HepG2 (cell line): ENCODE data around the gene HRH3. TPM values are rescaled to one million over a fixed set of nuclear protein-coding genes. Genes with fewer than 3 reads are reported as not detected.

ENCODE experiments used
- ATAC-seq: fragments of 200-7000 bp; cut with Tn5 transposase; 3 replicates; pipeline ENCODE4 v1.9.1; 2020; ENCODE audit warnings: mild to moderate bottlenecking, moderate library complexity
- BruUV-seq: library from RNA; stranded (reverse); fragments of 400-500 nt; replicated peaks from 2 replicates; lab custom pipeline; 2021; lab: Mats Ljungman, UMichigan
- CTCF ChIA-PET: fragments of 300-600 bp; formaldehyde crosslinking; extraction: SDS; loops from one replicate; lab custom pipeline; 2021; ENCODE audit warnings: low total read pairs, inconsistent platforms, low intra/inter-chr PET ratio; lab: Yijun Ruan, JAX
- POLR2A ChIA-PET: fragments of 350-600 bp; sonication (Branson Sonifier 250); formaldehyde crosslinking; loops from one replicate; lab custom pipeline; 2020; ENCODE audit warnings: antibody characterized with exemption, inconsistent platforms; lab: Yijun Ruan, JAX
- DNase-seq: peaks from one replicate; pipeline ENCODE4 v3.0.0-alpha.2; 2015; ENCODE audit warnings: low spot score
- FAIRE-seq: peaks from 3 replicates; lab custom pipeline; 2011; peaks lifted over from hg19 to GRCh38; lab: Jason Lieb, UNC
- H2AFZ ChIP-seq: one replicate; pipeline ENCODE4 v1.6.1; 2011; ENCODE audit warnings: low read length, inconsistent platforms
- H3K27ac ChIP-seq: fragments of 300-600 bp; 3 replicates; pipeline ENCODE4 v1.8.0; 2011; ENCODE audit warnings: mixed run types, mild to moderate bottlenecking, mixed read lengths, low read length, inconsistent platforms; ENCODE audit not compliant: insufficient read depth; ENCODE audit errors: extremely low read length
- H3K27me3 ChIP-seq, 2 experiments: fragments of 200-600 bp in 1 of 2; 2 replicates in 1 of 2; 3 replicates in 1 of 2; pipeline versions ENCODE4 v1.6.0 to v1.8.0; 2011; ENCODE audit warnings: low read length in 2 of 2, mild to moderate bottlenecking in 2 of 2, moderate library complexity in 2 of 2, inconsistent platforms in 1 of 2; ENCODE audit not compliant: insufficient read depth in 2 of 2, control insufficient read depth in 1 of 2
- H3K36me3 ChIP-seq, 2 experiments: fragments of 200-600 bp in 1 of 2; replicated peaks in 1 of 2; 2 replicates in 1 of 2; 3 replicates in 1 of 2; pipeline versions ENCODE4 v1.5.1 to v1.8.0; 2011; ENCODE audit warnings: low read length in 2 of 2, inconsistent platforms in 1 of 2; ENCODE audit not compliant: insufficient read depth in 2 of 2, control insufficient read depth in 1 of 2
- H3K4me1 ChIP-seq: 2 replicates; pipeline ENCODE4 v1.5.1; 2012; ENCODE audit warnings: low read length, inconsistent platforms; ENCODE audit not compliant: insufficient read depth
- H3K4me2 ChIP-seq: 2 replicates; pipeline ENCODE4 v1.6.0; 2011; ENCODE audit warnings: low read depth, low read length, inconsistent platforms
- H3K4me3 ChIP-seq, 3 experiments: fragments of 200-600 bp in 1 of 3; sonication (generic), shearing (Covaris generic) in 1 of 3; replicated peaks in 1 of 3; 2 replicates each; pipeline ENCODE4 v1.5.1; 2011 to 2016; ENCODE audit warnings: low read length in 3 of 3, inconsistent platforms in 2 of 3, low read depth in 2 of 3, mild to moderate bottlenecking in 2 of 3, control low read depth in 1 of 3, mixed read lengths in 1 of 3; ENCODE audit not compliant: insufficient read depth in 1 of 3
- H3K79me2 ChIP-seq: one replicate; pipeline ENCODE4 v1.6.1; 2011; ENCODE audit warnings: low read length, inconsistent platforms; ENCODE audit not compliant: insufficient read depth
- H3K9ac ChIP-seq: 2 replicates; pipeline ENCODE4 v1.6.0; 2011; ENCODE audit warnings: mild to moderate bottlenecking, low read depth, low read length, inconsistent platforms; ENCODE audit not compliant: insufficient read depth
- H3K9me3 ChIP-seq: 2 replicates; pipeline ENCODE4 v1.5.1; 2012; ENCODE audit warnings: mild to moderate bottlenecking, low read length
- H4K20me1 ChIP-seq: 2 replicates; pipeline ENCODE4 v1.6.0; 2011; ENCODE audit warnings: inconsistent platforms, mild to moderate bottlenecking, low read length, moderate library complexity; ENCODE audit not compliant: insufficient read depth
- CERS6 ChIP-seq: sonication (generic); formaldehyde crosslinking; IDR thresholded peaks from 2 replicates; pipeline ENCODE4 v1.5.0; 2020; ENCODE audit warnings: missing genetic modification reagents
- KDM5B ChIP-seq: sonication (generic); formaldehyde crosslinking; IDR thresholded peaks from 2 replicates; pipeline ENCODE4 v1.4.0; 2020; ENCODE audit warnings: missing genetic modification reagents, mild to moderate bottlenecking, borderline replicate concordance
- KLF15 ChIP-seq: sonication (generic); formaldehyde crosslinking; IDR thresholded peaks from 2 replicates; pipeline ENCODE4 v1.8.1; 2023; ENCODE audit warnings: borderline replicate concordance, mild to moderate bottlenecking, inconsistent platforms, missing genetic modification reagents, mixed read lengths
- MXD1 ChIP-seq: sonication (generic); formaldehyde crosslinking; IDR thresholded peaks from 2 replicates; pipeline ENCODE4 v1.4.0; 2020; ENCODE audit warnings: mild to moderate bottlenecking, missing genetic modification reagents
- MZF1 ChIP-seq: sonication (generic); formaldehyde crosslinking; IDR thresholded peaks from 2 replicates; pipeline ENCODE4 v1.8.1; 2023; ENCODE audit warnings: mild to moderate bottlenecking, missing genetic modification reagents, borderline replicate concordance
- RFXANK ChIP-seq: IDR thresholded peaks from 2 replicates; pipeline ENCODE4 v1.6.1; 2016
- ZNF354B ChIP-seq: sonication (generic); formaldehyde crosslinking; IDR thresholded peaks from 2 replicates; pipeline ENCODE4 v1.8.0; 2022; ENCODE audit warnings: mild to moderate bottlenecking, missing genetic modification reagents
- ZNF496 ChIP-seq: sonication (generic); formaldehyde crosslinking; IDR thresholded peaks from 2 replicates; pipeline ENCODE4 v1.8.1; 2023; ENCODE audit warnings: mild to moderate bottlenecking, moderate library complexity, missing genetic modification reagents; ENCODE audit not compliant: insufficient replicate concordance
- ZNF784 ChIP-seq: sonication (generic); formaldehyde crosslinking; IDR thresholded peaks from 2 replicates; pipeline ENCODE4 v1.5.1; 2020; ENCODE audit warnings: missing genetic modification reagents, mild to moderate bottlenecking, borderline replicate concordance
- WGBS: methylation state at CpG from one replicate; pipeline ENCODE4 v1.1.6; 2017; ENCODE audit warnings: low lambda C conversion rate; 5-methylcytosine and 5-hydroxymethylcytosine counted together
- in situ Hi-C: cut with HindIII; loops from 2 replicates; pipeline ENCODE4 v1.10.0; 2017; ENCODE audit warnings: low pct_unique_long_range_greater_than_20kb; ENCODE audit not compliant: extremely low pct_ligation_motif_present
- intact Hi-C: fragments of 100-400 bp; cut with micrococcal nuclease; formaldehyde crosslinking; loops from one replicate; pipeline ENCODE4 v1.10.0; 2022; ENCODE audit not compliant: unreplicated experiment
- polyA plus RNA-seq, 8 experiments: library from polyadenylated mRNA; depleted of rRNA in 3 of 8; stranded (reverse) in 7 of 8; unstranded in 1 of 8; fragments of >200 nt; fragmentation: Illumina TruSeq in 4 of 8; extraction: Trizol in 4 of 8; gene quantifications; 2 replicates each; pipeline versions ENCODE4 v1.2.1 to v1.2.3, GENCODE V29; 2011 to 2016; ENCODE audit warnings: low read depth in 4 of 8, missing spikeins in 1 of 8, mixed read lengths in 1 of 8; ENCODE audit not compliant: insufficient read depth in 1 of 8
- total RNA-seq, 5 experiments: library from RNA; depleted of rRNA; stranded (reverse); fragments of >200 nt; fragmentation: Illumina TruSeq; extraction: Trizol; gene quantifications; 2 replicates each; pipeline ENCODE4 v1.2.3, GENCODE V29; 2016; ENCODE audit warnings: low read depth in 1 of 5
- TF ChIP-seq, protein P1 (sequence below): sonication (generic); formaldehyde crosslinking; IDR thresholded peaks from 2 replicates; pipeline ENCODE4 v1.5.0; 2020; ENCODE audit warnings: missing genetic modification reagents
- TF ChIP-seq, protein P2 (sequence below): sonication (generic); formaldehyde crosslinking; IDR thresholded peaks from 2 replicates; pipeline ENCODE4 v1.4.0; 2020; ENCODE audit warnings: missing genetic modification reagents
- TF ChIP-seq, protein P3 (sequence below): sonication (generic); formaldehyde crosslinking; IDR thresholded peaks from 2 replicates; pipeline ENCODE4 v1.5.0; 2020; ENCODE audit warnings: missing genetic modification reagents
- TF ChIP-seq, protein P4 (sequence below): sonication (generic); formaldehyde crosslinking; IDR thresholded peaks from 2 replicates; pipeline ENCODE4 v1.9.0; 2021; ENCODE audit warnings: missing genetic modification reagents, borderline replicate concordance

Gene HRH3
- total and polyA plus RNA-seq, 2 of the 13 experiments (the other 11 are each of a cell fraction or from before 2014, with no cell fraction given) = 0.18 TPM; not detected in 1

GRCh38 chr20:62192635-62193034 lies 27.4 kb downstream of the HRH3 start:
- Histone ChIP-seq H3K27me3 (no peaks in the 10 kb centered on the region), H3K9me3 (no peaks in the 10 kb centered on the region), H3K4me1 (peaks cover 1% of the 10 kb centered on the region), H3K36me3 (peaks cover 24 to 46% of the 10 kb centered on the region in 2 experiments), H3K4me3 (no peak overlapping the region), H2AFZ (no peak overlapping the region), H3K4me2 (no peak overlapping the region), H3K79me2 (peaks cover 27% of the 10 kb centered on the region), H4K20me1 (no peaks in the 10 kb centered on the region), H3K27ac (no peak overlapping the region), H3K9ac (no peak overlapping the region)
- CTCF ChIA-PET = no interaction called here
- DNase-seq (no peak), FAIRE-seq (no peak), ATAC-seq (no peak)
- intact Hi-C loops (no loop called here), in situ Hi-C loops (no loop called here)
- BruUV-seq = no TSS peak
- 94% methylated on average over 10 of the region's 10 CpGs for WGBS
- POLR2A ChIA-PET = no interaction called here
- TF ChIP-seq, protein P1, sequence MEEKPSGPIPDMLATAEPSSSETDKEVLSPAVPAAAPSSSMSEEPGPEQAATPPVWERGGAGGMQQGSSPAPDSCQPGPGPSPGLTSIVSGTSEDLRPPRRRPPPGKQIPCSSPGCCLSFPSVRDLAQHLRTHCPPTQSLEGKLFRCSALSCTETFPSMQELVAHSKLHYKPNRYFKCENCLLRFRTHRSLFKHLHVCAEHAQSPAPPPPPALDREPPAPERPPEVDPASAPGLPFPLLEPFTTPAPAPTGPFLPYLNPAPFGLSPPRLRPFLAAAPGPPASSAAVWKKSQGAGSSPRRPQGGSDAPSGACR (CRISPR knock-in tag) = no peak
- TF ChIP-seq, protein P2, sequence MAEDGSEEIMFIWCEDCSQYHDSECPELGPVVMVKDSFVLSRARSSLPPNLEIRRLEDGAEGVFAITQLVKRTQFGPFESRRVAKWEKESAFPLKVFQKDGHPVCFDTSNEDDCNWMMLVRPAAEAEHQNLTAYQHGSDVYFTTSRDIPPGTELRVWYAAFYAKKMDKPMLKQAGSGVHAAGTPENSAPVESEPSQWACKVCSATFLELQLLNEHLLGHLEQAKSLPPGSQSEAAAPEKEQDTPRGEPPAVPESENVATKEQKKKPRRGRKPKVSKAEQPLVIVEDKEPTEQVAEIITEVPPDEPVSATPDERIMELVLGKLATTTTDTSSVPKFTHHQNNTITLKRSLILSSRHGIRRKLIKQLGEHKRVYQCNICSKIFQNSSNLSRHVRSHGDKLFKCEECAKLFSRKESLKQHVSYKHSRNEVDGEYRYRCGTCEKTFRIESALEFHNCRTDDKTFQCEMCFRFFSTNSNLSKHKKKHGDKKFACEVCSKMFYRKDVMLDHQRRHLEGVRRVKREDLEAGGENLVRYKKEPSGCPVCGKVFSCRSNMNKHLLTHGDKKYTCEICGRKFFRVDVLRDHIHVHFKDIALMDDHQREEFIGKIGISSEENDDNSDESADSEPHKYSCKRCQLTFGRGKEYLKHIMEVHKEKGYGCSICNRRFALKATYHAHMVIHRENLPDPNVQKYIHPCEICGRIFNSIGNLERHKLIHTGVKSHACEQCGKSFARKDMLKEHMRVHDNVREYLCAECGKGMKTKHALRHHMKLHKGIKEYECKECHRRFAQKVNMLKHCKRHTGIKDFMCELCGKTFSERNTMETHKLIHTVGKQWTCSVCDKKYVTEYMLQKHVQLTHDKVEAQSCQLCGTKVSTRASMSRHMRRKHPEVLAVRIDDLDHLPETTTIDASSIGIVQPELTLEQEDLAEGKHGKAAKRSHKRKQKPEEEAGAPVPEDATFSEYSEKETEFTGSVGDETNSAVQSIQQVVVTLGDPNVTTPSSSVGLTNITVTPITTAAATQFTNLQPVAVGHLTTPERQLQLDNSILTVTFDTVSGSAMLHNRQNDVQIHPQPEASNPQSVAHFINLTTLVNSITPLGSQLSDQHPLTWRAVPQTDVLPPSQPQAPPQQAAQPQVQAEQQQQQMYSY = no peak
- no peak for TF ChIP-seq MZF1 (CRISPR knock-in tag)
- TF ChIP-seq, protein P3, sequence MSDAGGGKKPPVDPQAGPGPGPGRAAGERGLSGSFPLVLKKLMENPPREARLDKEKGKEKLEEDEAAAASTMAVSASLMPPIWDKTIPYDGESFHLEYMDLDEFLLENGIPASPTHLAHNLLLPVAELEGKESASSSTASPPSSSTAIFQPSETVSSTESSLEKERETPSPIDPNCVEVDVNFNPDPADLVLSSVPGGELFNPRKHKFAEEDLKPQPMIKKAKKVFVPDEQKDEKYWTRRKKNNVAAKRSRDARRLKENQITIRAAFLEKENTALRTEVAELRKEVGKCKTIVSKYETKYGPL = no peak
- no peak for TF ChIP-seq RFXANK (CRISPR knock-in tag)
- TF ChIP-seq MXD1 (CRISPR knock-in tag) = no peak
- TF ChIP-seq ZNF496 = no peak
- TF ChIP-seq ZNF784 (CRISPR knock-in tag) = no peak
- TF ChIP-seq KDM5B (CRISPR knock-in tag) = no peak
- no peak for TF ChIP-seq KLF15 (CRISPR knock-in tag)
- TF ChIP-seq, protein P4, sequence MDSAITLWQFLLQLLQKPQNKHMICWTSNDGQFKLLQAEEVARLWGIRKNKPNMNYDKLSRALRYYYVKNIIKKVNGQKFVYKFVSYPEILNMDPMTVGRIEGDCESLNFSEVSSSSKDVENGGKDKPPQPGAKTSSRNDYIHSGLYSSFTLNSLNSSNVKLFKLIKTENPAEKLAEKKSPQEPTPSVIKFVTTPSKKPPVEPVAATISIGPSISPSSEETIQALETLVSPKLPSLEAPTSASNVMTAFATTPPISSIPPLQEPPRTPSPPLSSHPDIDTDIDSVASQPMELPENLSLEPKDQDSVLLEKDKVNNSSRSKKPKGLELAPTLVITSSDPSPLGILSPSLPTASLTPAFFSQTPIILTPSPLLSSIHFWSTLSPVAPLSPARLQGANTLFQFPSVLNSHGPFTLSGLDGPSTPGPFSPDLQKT = no peak
- no peak for TF ChIP-seq CERS6 (CRISPR knock-in tag)
- TF ChIP-seq ZNF354B (CRISPR knock-in tag) = no peak
